GM19043 (cell line): Measurements from ENCODE around the gene NR2C2.
A peak's percentile ranks its signal among the peaks of the same experiment; 100 is the strongest.

Source experiments
- ATAC-seq: cut with Tn5 transposase; IDR thresholded peaks from one replicate; pipeline ENCODE4 v1.9.1; 2021; ENCODE audit warnings: low read depth; ENCODE audit not compliant: unreplicated experiment

Gene NR2C2

DNA sequence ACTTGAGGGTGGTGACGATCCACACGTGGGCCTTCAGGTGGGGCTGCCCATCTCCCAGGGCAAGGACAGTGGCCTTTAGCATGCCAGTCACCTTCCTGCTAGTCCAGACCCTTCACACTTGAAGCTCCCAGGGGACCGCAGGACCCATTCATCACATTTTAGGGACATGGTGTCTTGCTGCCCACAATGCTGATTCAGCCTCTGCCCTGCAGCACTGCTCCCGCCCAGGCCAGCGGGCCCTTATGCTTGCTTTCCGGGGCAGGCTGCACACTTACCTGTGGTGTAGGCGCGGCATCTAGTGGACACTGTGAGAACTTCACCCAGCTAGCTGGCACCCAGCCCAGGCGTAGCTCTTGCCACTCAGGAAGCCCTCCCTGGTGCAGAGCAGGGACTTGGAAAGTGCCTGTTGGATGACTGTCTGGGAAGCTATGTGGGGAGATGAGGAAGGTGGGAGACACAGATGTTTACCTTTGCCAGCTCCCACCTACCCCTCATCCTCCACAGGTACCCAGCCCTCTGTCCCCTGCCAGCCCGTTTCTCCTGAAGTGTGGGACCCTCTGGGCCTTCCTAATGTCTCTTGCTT is 26.3 kb upstream of the NR2C2 start:
- peak; percentile 86 for ATAC-seq

DNA sequence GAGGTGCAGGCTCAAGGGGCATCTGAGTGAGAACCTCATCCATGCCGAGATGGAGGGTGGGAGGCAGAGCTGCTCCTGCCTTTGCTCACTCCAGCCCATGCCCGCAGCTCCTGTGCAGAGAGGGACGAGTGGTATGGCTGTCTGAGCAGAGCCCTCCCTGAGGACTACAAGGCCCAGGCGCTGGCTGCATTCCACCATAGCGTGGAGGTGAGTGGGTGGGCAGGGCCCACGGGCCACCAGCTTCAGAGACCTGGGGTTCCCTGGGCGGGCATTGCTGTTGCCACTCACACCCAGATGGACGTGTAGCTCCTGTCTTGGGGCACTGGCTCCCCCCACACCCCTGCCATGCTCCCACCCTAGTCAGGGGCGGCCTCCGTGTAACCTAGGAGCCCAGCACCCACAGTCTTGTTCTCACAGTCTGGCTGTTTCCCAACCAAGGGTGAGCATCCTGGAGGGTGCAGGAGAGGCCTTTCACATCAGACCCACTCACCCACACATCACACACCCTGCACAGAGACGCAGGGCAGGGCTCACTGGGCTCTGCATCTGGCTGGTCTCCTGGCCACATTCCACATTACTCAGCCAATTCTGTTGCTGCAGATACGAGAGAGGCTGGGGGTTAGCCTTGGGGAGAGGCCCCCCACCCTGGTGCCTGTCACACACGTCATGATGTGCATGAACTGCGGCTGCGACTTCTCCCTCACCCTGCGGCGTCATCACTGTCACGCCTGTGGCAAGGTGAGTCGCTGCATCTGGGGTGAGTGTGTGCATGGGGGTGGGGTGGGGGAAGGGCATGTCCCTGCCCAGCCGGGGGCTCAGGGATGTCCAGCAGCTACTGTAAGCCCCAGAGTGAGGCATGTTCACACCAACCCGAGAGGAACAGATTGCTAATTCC is 25.3 kb upstream of the NR2C2 start:
- no peak for ATAC-seq

DNA sequence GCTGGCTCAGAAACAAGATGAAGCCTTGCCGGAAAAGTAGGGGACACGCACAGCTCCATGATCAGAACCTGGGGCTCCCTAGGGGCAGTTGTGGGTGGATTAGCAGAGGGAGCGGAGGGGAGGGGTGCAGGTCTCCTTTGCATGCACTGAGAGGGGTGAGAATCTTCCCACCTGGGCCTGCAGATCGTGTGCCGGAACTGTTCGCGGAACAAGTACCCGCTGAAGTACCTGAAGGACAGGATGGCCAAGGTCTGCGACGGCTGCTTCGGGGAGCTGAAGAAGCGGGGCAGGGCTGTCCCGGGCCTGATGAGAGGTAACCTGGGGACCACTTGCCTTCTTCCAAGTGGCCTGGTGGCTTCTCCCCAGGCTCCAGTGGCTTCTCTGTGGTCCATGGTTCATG is 24.5 kb upstream of the NR2C2 start:
- no peak for ATAC-seq

DNA sequence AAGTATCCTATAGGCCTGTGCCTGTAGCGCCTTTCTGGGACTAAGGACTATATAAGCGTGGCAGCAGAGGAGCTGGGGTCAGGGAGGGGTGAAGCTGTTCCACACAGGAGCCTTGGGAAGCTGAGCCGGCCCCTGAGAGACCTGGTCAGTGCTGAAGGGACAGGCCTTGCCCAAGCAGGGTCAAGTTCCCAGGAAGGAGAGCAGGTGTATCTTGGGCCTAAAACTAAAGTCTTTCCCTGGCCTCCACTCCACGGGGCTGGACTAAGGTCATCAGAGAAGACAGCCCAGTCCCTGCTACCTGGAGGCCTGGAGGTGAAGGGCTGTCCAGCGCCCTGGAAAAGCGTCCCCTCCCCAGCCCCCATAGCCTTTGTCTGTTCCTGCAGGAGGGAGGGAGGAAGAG is 23.9 kb upstream of the NR2C2 start:
- ATAC-seq = no peak

DNA sequence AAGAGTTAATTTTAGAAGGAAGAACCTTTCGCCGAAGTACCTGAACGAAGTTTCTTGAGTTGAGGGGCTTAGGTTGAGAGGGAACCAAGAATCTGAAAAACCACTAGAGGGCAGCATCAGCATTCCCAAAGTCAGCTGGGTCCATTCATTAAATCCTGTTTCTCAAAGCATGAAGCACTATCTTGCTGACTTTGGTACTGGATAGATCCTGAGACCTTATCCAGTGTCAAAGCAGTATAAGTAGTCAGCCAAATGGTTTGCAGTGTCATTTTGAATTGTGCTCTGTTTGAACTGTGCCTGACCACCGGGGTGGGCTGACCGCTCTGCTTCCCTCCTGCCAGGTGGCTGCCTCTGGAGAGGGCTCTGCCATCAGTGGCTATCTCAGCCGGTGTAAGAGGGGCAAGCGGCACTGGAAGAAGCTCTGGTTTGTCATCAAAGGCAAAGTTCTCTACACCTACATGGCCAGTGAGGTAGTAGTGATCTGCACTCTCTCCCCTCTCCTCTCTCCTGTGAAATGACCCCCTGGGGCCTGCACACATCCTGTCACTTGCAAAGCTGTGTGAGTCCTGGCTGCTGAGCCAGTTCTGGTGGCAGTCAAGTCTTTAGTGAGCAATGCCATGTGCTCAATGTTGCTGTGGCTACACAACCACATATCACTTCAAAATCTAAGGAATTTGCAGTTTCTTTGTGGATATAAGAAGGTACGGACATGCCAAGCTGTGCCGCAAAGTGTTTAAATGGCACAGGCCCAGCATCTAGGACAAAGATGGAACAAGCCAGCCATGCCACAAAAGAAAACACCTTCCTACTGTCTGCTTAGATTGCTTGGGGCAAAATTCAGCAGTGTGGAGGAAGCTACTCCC is 21.4 kb upstream of the NR2C2 start:
- no peak for ATAC-seq

DNA sequence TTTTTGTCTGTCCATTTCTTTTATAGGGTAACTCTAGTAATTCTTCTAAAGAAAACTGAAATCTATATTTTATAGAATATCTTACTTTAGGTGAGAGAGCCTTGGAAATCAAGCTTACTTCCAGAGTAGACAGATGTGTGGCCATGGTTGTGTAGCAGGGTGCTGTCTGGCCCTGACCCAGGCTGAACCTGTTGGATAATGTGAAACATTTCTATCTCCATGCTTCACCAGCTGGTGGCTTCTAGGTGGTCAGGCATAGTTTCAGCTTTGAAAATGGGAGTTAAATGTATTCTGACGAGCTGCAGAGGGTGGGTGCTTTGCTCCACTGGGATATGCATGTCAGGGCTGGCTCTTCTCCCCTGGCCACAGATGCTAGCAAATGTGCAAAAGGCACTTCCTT is 20.8 kb upstream of the NR2C2 start:
- ATAC-seq = no peak

DNA sequence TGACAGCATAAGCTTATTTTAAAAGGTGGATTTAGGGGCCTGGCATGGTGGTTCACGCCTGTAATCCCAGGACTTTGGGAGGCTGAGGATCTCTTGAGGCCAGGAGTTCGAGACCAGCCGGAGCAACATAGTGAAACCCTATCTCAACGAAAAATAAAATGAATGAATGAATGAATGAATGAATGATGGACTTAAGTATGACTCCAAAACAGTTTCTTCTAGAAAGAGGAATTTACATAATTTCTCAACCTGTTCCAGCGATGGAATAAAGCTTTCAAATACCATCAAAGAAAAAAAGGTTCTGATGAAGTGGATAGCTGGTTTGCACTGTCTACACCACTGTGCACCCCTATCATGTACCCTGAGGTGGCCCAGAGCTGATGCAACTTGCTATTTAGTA is 20.1 kb upstream of the NR2C2 start:
- no peak for ATAC-seq

DNA sequence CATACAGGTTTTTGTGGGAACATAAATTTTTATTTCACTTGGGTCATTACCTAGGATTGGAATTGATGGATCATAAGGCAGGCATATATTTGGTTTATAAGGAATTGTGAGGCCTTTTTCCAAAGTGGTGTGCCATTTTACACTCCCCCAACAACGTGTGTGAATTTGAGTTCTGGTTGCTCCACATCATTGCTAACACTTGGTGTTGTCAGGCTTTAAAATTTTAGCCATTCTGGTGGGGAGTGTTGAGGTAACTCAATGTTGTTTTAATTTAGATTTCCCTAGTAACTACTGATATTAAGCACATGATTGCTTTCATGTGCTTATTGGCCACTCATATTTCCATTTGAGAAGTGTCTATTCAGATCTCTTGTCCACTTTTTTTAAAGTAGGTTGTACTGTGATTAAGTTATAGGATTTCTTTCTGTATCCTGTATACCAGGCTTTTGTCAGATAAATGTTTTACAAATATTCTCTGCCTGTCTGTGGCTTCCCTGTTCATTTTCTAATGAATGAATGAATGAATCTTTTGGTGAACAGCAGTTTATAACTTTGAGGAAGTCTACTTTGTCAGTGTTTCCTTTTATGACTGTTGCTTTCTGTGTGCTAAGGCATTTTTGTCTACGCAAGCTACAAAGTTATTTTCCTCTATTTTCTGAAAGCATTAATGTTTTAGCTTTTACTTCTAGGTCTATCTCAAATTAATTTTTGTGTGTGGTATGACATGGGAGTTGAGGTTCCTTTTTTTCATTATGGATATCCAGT is 17.9 kb upstream of the NR2C2 start:
- ATAC-seq = no peak

DNA sequence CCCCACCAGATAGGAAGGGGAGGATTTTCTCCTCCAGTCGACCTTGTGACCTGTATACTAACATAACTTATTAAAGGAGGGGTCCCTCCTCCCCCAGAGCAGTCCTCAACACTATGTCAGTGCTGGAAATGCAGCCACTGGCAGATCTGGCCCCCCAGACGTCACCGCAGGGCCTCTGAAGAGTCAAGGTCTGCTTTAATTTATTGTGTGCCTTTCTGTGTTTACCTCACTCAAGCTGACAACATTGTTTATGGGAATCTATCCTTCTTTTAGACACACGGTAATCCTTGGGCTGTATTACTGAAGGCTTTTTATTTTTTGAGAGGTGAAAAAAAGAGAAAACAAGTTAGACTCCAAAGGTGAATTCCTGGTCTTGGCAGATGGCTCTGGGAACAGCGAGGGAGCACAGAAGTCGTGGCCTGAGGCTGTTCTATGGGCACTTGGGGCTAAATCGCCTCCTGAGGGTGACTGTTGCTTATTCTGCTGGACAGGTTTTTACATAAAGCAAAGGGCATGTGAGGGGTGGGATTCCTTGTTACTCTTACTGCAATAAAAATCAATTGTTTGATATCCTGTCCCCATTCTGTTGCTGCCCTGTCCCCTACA is 13.5 kb upstream of the NR2C2 start:
- no peak for ATAC-seq

DNA sequence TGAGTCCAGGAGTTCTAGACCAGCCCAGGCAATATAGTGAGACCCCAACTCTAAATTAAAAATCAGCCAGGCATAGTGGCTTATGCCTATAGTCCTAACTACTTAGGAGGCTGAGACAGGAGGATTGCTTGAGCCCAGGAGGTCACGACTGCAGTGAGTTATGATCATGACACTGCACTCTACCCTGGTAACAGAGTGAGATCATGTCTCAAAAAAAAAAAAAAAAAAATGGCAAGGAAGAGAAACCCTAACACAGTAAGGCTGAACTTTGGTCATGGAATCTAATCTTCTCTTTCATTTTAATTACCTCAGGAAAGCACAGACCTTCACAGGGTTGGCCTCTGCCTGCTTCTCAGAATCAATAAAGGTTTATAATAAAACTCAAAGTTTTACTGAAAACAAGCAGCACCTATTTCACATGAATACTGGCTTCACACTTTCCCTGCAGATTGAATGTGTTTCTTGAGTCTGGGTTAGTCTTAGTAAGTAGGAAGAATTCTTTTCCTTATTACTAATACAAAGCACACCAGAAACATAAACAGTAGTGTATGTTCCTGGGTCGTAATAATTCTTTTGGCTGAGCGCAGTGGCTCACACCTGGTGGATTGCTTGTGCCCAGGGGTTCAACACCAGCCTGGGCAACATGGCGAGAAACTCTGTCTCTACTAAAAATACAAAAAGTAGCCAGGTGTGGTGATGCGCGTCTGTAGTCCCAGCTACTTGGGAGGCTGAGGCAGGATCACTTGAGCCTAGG is 11.6 kb upstream of the NR2C2 start:
- no peak for ATAC-seq

DNA sequence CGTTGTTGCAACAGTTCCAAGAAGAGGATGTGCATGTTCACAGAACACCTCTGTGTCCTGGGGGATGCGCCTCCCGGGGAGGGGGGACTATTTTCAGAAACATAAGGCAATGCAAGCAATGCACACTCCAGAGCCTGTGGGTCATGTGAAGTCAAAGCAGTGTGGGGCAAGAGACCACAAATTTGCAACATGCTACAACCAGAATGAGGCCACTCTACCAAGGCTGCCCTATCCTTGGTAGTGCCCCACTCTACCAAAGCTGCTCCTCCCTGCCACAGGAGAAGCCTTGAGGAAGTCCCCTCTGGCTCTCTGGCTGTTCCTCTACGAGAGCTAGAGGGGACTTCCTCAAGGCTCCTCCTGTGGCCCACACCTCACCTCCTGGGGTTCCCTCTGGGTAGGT is 8.4 kb upstream of the NR2C2 start:
- no peak for ATAC-seq

DNA sequence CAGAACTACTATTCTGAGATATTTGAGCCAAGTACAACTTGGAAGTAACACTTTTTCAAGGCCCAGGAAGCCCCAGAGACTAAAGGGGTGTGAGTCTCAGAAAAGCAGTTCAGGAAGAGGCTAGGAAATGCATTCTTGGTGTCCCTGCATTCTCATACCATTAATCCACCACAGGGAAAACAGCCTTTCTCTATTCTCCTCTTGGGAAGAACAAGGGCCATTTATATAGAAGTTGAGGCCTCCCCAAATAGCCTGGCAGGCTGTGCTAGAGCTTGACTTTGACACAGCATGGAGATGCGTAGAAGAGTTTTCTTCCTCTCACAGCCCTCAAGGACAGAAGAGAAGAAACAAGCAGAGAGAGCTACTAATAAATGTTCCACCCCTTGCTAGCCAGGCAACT is 5.5 kb upstream of the NR2C2 start:
- no peak for ATAC-seq

DNA sequence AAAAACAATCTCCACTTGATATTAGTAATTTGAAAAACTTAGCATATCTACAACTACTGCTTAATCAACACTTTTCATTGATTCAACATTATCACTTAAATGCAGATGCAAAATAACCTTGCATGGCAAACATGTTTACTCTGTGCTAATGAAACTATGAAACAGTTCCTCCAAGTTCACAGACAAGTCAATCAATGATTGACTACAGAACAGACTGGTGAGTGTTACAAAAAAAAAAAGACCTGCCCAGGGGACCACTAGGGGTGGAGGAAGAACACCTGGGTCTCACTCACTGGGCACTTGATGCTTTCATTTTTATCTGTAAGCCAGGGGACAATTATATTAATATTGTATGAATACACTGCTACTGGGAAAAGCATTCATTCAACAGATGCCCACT is 4.3 kb upstream of the NR2C2 start:
- peak; percentile 39 for ATAC-seq

DNA sequence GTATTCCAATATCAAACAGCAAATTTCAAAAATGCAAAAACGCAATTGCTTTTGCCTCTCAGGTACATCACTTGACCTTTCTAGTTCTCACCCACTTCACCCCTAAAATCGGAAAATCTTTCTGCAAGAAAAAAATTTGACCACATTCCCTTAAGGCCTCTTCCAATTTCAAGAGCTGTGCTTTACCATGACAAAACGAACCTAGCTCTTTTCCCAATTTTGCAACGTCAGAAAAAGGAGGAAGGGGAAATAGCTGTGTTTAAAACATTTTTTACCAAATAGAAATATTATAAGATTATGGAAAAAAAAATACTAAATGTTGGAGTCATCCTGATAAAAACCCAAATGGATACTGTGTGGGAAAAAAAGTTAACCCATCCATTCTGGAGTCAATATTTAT is 1.1 kb upstream of the NR2C2 start:
- ATAC-seq = no peak

DNA sequence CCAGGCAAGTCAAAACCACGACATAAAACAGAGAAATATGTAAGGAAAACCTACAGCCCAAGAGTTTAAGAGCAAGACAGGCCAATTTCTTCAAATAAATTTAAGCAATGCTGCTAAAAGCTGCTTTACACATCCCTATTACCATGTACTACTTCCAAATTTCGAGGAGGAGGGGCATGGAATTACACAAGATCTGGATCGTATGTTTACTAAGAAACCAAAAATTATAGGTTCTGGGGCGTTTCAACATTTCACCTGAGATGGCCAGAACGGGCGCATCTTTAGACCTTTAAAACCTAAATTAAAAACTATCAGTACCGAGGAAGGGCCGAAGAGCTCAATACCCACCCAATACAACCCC is 664 bp upstream of the NR2C2 start:
- no peak for ATAC-seq

DNA sequence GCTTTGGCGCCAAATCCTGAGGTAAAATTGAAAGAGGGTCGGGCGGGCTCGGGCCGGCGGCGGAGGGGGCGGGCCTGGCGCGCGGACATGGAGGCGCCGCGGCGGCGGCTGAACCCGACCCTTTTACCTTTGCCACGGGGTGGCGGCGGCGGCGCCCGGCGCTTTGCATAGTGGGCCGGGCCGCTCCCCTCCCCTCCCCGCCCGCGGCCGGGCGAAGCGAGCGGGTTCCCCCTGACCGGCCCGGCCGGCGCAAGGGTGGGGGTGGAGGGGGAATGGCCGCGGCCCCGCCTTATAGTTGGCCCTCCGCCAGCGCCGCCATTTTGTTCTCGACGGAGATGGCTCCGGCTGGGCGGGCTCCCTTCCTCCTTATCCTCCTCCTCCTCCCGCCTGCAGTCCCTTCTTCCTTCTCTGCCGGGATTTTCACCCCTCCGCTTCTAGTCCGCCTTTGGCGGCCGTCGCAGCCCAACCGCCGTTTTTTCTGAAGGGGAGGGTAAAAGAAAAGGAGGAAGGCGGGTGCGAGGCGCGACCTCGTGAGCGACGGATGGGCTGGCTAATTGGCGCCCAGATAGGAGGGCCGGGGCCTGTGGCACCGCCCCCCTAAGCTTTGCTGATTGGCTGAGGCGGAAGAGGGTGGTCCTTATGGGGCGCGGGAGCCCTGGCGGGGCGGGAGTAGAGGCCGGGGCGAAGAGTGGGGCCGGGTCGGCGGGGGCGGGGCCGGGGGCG is 664 bp downstream of the NR2C2 start:
- ATAC-seq = peak; percentile 86

DNA sequence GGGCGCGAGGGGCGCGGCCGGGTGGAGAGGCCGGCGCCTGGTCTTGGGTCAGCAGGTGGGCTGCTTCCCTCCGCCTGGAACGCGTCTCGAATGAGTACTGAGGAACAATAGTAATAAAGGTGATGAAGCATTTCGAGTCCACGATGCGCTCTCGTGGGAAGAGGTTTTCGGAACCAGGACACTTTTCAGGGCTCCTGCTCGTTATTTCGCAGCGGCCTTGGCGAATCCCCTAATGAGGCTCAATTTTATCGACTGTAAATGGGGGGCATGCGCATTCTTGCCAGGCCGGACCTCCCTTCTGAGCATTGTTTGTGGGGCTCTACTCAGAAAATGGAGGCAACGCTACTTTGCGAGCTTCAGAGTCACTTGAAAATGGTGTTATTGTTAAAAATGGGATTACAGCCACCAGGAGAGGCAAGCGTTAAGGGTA is 1.2 kb downstream of the NR2C2 start:
- ATAC-seq = no peak

DNA sequence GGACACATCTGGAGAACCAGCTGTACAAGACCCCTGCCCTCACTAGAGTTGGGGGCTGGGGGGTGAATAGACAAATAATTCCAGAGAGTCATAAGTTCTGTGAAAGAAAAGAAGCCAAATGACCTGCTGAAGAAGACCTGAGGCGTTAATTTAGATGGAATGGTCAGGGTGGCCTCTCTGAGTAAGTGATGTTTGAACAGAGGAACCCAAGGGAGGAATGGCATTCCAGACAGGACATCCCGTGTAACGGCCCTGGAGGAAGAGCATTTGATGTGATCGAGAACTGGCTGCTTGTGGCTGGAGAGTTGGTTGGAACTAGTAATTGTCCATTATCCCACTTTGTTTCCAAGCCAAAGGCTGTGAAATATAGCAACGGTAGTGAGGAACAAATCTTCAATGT is 1.7 kb downstream of the NR2C2 start:
- no peak for ATAC-seq

DNA sequence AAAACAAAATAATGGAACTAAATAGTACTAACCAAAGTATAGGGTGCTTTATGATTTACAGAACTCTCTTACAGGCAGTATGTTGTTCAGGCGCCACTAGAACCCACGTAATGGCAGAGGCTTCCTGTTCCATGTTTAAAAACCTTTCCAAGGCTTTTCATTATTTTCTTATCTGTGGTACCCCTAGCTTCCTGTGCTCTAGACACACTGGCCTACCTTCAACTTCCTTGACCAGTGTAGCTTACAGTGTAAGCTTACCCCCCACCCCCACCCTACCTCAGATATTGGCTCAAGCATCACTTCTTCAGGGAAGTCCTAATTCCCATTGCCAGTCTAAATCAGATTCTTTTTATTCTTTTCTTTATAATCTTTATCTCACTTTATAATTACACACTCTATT is 2.9 kb downstream of the NR2C2 start:
- ATAC-seq = no peak
